H9 (cell line): ENCODE measurements around the gene PAX8. TPM values are rescaled to one million over a fixed set of nuclear protein-coding genes. Genes with fewer than 3 reads are reported as not detected.
"Not testable (repeated sequence)": the region's sequence is repeated elsewhere in the genome, so short reads cannot be mapped to it uniquely, and the experiment has no call there.

ENCODE experiments used
- DNase-seq: peaks from one replicate; pipeline ENCODE4 v3.0.0-alpha.2; 2017
- H2AFZ ChIP-seq: one replicate; pipeline ENCODE4 v1.6.1; 2013; ENCODE audit warnings: mild to moderate bottlenecking, low read length, control low read depth, moderate library complexity
- H2AK5ac ChIP-seq: 2 replicates; pipeline ENCODE4 v1.6.1; 2013; ENCODE audit warnings: low read length, control low read depth, mixed read lengths; ENCODE audit not compliant: insufficient read length
- H2BK120ac ChIP-seq: one replicate; pipeline ENCODE4 v1.6.1; 2013; ENCODE audit warnings: low read depth, mild to moderate bottlenecking, low read length, control low read depth, inconsistent platforms; ENCODE audit not compliant: poor library complexity, severe bottlenecking
- H2BK12ac ChIP-seq: 2 replicates; pipeline ENCODE4 v1.6.1; 2013; ENCODE audit warnings: low read length, control low read depth, mixed read lengths, low read depth; ENCODE audit not compliant: insufficient read length
- H2BK15ac ChIP-seq: 2 replicates; pipeline ENCODE4 v1.6.1; 2013; ENCODE audit warnings: low read depth, low read length, control low read depth
- H2BK20ac ChIP-seq: one replicate; pipeline ENCODE4 v1.6.1; 2013; ENCODE audit warnings: low read depth, mild to moderate bottlenecking, low read length, control low read depth, inconsistent platforms; ENCODE audit not compliant: poor library complexity, severe bottlenecking
- H2BK5ac ChIP-seq: 2 replicates; pipeline ENCODE4 v1.6.1; 2013; ENCODE audit warnings: low read length, control low read depth, mixed read lengths; ENCODE audit not compliant: insufficient read length
- H3K14ac ChIP-seq: 2 replicates; pipeline ENCODE4 v1.6.1; 2013; ENCODE audit warnings: low read length, control low read depth; ENCODE audit not compliant: insufficient read depth
- H3K18ac ChIP-seq: 2 replicates; pipeline ENCODE4 v1.6.1; 2013; ENCODE audit warnings: low read depth, mild to moderate bottlenecking, mixed read lengths, low read length, control low read depth; ENCODE audit not compliant: insufficient read length
- H3K23ac ChIP-seq: 2 replicates; pipeline ENCODE4 v1.6.1; 2013; ENCODE audit warnings: low read length, control low read depth, mixed read lengths, low read depth; ENCODE audit not compliant: insufficient read length
- H3K23me2 ChIP-seq: 2 replicates; pipeline ENCODE4 v1.6.1; 2013; ENCODE audit warnings: low read depth, mild to moderate bottlenecking, mixed read lengths, low read length, control low read depth; ENCODE audit not compliant: insufficient read length, poor library complexity, severe bottlenecking
- H3K27ac ChIP-seq: 2 replicates; pipeline ENCODE4 v1.5.1; 2013; ENCODE audit warnings: low read length, control low read depth, mixed read lengths, low read depth; ENCODE audit not compliant: insufficient read length
- H3K27me3 ChIP-seq: 2 replicates; pipeline ENCODE4 v1.6.1; 2013; ENCODE audit warnings: low read length, control low read depth, inconsistent platforms; ENCODE audit not compliant: insufficient read depth
- H3K4ac ChIP-seq: 2 replicates; pipeline ENCODE4 v1.6.1; 2013; ENCODE audit warnings: low read depth, mild to moderate bottlenecking, control low read depth, inconsistent platforms, low read length, moderate library complexity
- H3K4me1 ChIP-seq: 2 replicates; pipeline ENCODE4 v1.6.1; 2013; ENCODE audit warnings: low read length, control low read depth, inconsistent platforms; ENCODE audit not compliant: insufficient read depth
- H3K4me2 ChIP-seq: 2 replicates; pipeline ENCODE4 v1.6.1; 2013; ENCODE audit warnings: low read length, control low read depth, mixed read lengths; ENCODE audit not compliant: insufficient read length, insufficient read depth
- H3K56ac ChIP-seq: 2 replicates; pipeline ENCODE4 v1.6.1; 2013; ENCODE audit warnings: low read depth, mild to moderate bottlenecking, mixed read lengths, low read length, control low read depth; ENCODE audit not compliant: insufficient read length
- H3K79me1 ChIP-seq: 2 replicates; pipeline ENCODE4 v1.6.1; 2013; ENCODE audit warnings: low read depth, mild to moderate bottlenecking, moderate library complexity, low read length, control low read depth, inconsistent platforms; ENCODE audit not compliant: insufficient read depth, poor library complexity, severe bottlenecking
- H3K79me2 ChIP-seq: 2 replicates; pipeline ENCODE4 v1.6.1; 2013; ENCODE audit warnings: low read length, control low read depth, inconsistent platforms; ENCODE audit not compliant: insufficient read depth
- H3K9ac ChIP-seq: 2 replicates; pipeline ENCODE4 v1.6.1; 2013; ENCODE audit warnings: low read length, control low read depth, mixed read lengths; ENCODE audit not compliant: insufficient read length; ENCODE audit errors: extremely low read depth
- H3K9me3 ChIP-seq: one replicate; pipeline ENCODE4 v1.6.1; 2013; ENCODE audit warnings: low read depth, low read length, inconsistent platforms; ENCODE audit not compliant: control insufficient read depth
- H3T11ph ChIP-seq: one replicate; pipeline ENCODE4 v1.6.1; 2013; ENCODE audit warnings: mild to moderate bottlenecking, low read length, control low read depth, inconsistent platforms
- H4K20me1 ChIP-seq: one replicate; pipeline ENCODE4 v1.6.1; 2013; ENCODE audit not compliant: control insufficient read depth, insufficient read length, insufficient read depth
- H4K5ac ChIP-seq: 2 replicates; pipeline ENCODE4 v1.6.1; 2013; ENCODE audit warnings: low read depth, mild to moderate bottlenecking, mixed read lengths, low read length, control low read depth; ENCODE audit not compliant: insufficient read length
- H4K8ac ChIP-seq: replicated peaks from 2 replicates; pipeline ENCODE4 v1.6.1; 2013; ENCODE audit warnings: low read length, control low read depth, mixed read lengths, low read depth; ENCODE audit not compliant: insufficient read length
- H4K91ac ChIP-seq: 2 replicates; pipeline ENCODE4 v1.6.1; 2013; ENCODE audit warnings: low read depth, mild to moderate bottlenecking, moderate library complexity, mixed read lengths, low read length, control low read depth; ENCODE audit not compliant: insufficient read length
- H3K27ac Mint-ChIP-seq, 3 experiments: 2 replicates in 2 of 3; 3 replicates in 1 of 3; pipeline ENCODE4 v1.8.0; 2020 to 2021; ENCODE audit warnings: mixed read lengths in 3 of 3, mild to moderate bottlenecking in 1 of 3, moderate library complexity in 1 of 3
- H3K27me3 Mint-ChIP-seq: 2 replicates; pipeline ENCODE4 v1.8.0; 2021; ENCODE audit warnings: low read depth, mild to moderate bottlenecking, moderate library complexity, mixed read lengths
- H3K36me3 Mint-ChIP-seq, 3 experiments: 2 replicates in 2 of 3; 3 replicates in 1 of 3; pipeline ENCODE4 v1.8.0; 2020 to 2021; ENCODE audit warnings: low read depth in 3 of 3, mixed read lengths in 3 of 3; ENCODE audit not compliant: insufficient read depth in 1 of 3
- H3K4me1 Mint-ChIP-seq, 2 experiments: 2 replicates each; pipeline ENCODE4 v1.8.0; 2020; ENCODE audit warnings: mixed read lengths in 2 of 2
- H3K4me3 Mint-ChIP-seq, 2 experiments: 2 replicates in 1 of 2; 3 replicates in 1 of 2; pipeline ENCODE4 v1.8.0; 2020 to 2021; ENCODE audit warnings: mild to moderate bottlenecking in 2 of 2, mixed read lengths in 2 of 2, moderate library complexity in 1 of 2
- H3K9me3 Mint-ChIP-seq, 2 experiments: 2 replicates in 1 of 2; 3 replicates in 1 of 2; pipeline ENCODE4 v1.8.0; 2020; ENCODE audit warnings: mild to moderate bottlenecking in 2 of 2, mixed read lengths in 2 of 2, moderate library complexity in 1 of 2
- CTCF ChIP-seq: fragments of 200-600 bp; sonication (generic); conservative IDR thresholded peaks from 3 replicates; pipeline ENCODE4 v1.8.0; 2021; ENCODE audit warnings: antibody characterized with exemption, mild to moderate bottlenecking
- WGBS: extraction: QIAGEN DNeasy Blood & Tissue Kit; methylation state at CpG from one replicate; pipeline ENCODE4 v1.1.7; 2013; ENCODE audit warnings: missing lambda C conversion rate, low lambda C conversion rate, mixed read lengths; ENCODE audit not compliant: insufficient read length; ENCODE audit errors: extremely low coverage; 5-methylcytosine and 5-hydroxymethylcytosine counted together
- total RNA-seq: library from RNA; stranded (reverse); gene quantifications from 2 replicates; pipeline ENCODE4 v1.2.1, GENCODE V29; 2021

PAX8 gene
- total RNA-seq, 1 experiment from 2014 or later, result not detected

- no peak for TF ChIP-seq CTCF
- Histone ChIP-seq H3K79me1 (no peaks in the 10 kb centered on the region), H2BK12ac (no peak overlapping the region), H3K14ac (no peak overlapping the region), H3K79me2 (no peaks in the 10 kb centered on the region), H2BK15ac (no peak overlapping the region), H2AFZ (no peak overlapping the region), H2AK5ac (no peak overlapping the region), H4K91ac (no peak overlapping the region), H3K23me2 (no peaks in the 10 kb centered on the region), H4K8ac (no peak overlapping the region), H3K4ac (no peak overlapping the region), H3K27ac (no peak overlapping the region), H3K56ac (no peak overlapping the region), H3K9ac (no peak overlapping the region), H3T11ph (no peak overlapping the region), H4K5ac (no peak overlapping the region), H2BK5ac (no peak overlapping the region), H2BK20ac (no peak overlapping the region), H3K4me1 (no peaks in the 10 kb centered on the region), H3K23ac (no peak overlapping the region), H3K9me3 (no peaks in the 10 kb centered on the region), H3K27me3 (no peaks in the 10 kb centered on the region), H2BK120ac (no peak overlapping the region), H3K18ac (no peak overlapping the region), H4K20me1 (no peaks in the 10 kb centered on the region), H3K4me2 (no peak overlapping the region)
- Mint-ChIP-seq H3K27me3 (peaks cover 40% of the 10 kb centered on the region), H3K4me1 (peaks cover 6 to 8% of the 10 kb centered on the region in 2 experiments), H3K36me3 (no peaks in the 10 kb centered on the region), H3K27ac (no peak overlapping the region; a peak in 1 of 7 replicates), H3K4me3 (no peak overlapping the region), H3K9me3 (no peaks in the 10 kb centered on the region)
- no peak for DNase-seq
- no CpG with 5 or more reads among the region's 2 CpGs for WGBS
Observed at GRCh38 chr2:113316085-113316484, 37.4 kb upstream of the PAX8 start.

GRCh38 chr2:113314663-113315062 lies 35.9 kb upstream of the PAX8 start:
- not testable (repeated sequence) for H3K56ac ChIP-seq, H4K8ac ChIP-seq, H2AK5ac ChIP-seq, H2BK120ac ChIP-seq, H2AFZ ChIP-seq, H3K4me1 Mint-ChIP-seq, H3K36me3 Mint-ChIP-seq, H2BK12ac ChIP-seq, H3K79me2 ChIP-seq, H2BK20ac ChIP-seq, H3K23ac ChIP-seq, H3K9me3 Mint-ChIP-seq, H3K4me3 Mint-ChIP-seq, H3K79me1 ChIP-seq, H3K27ac Mint-ChIP-seq, H3K18ac ChIP-seq, H4K5ac ChIP-seq, H4K20me1 ChIP-seq, H3K27me3 ChIP-seq, DNase-seq, H3K4me1 ChIP-seq, H3T11ph ChIP-seq, H4K91ac ChIP-seq, H3K23me2 ChIP-seq, H3K9me3 ChIP-seq, H2BK5ac ChIP-seq, H3K4ac ChIP-seq, H3K4me2 ChIP-seq, H3K14ac ChIP-seq, H3K27ac ChIP-seq, H3K9ac ChIP-seq, H2BK15ac ChIP-seq
- peaks cover 34% of the 10 kb centered on the region for H3K27me3 Mint-ChIP-seq
